NCI-H460 (cell line): ENCODE data around the gene SMIM20. TPM values are rescaled to one million over a fixed set of nuclear protein-coding genes. Genes with fewer than 3 reads are reported as not detected.

Source experiments
- DNase-seq: peaks from one replicate; pipeline ENCODE4 v3.0.0-alpha.2; 2016; ENCODE audit warnings: low read depth; ENCODE audit errors: extremely low read depth
- total RNA-seq: library from RNA; depleted of rRNA; stranded (reverse); fragments of >200 nt; shearing (Covaris generic); gene quantifications from 2 replicates; pipeline ENCODE4 v1.2.3, GENCODE V29; 2014

The SMIM20 gene
- total RNA-seq, 1 experiment from 2014 or later = 77.6 TPM

DNA sequence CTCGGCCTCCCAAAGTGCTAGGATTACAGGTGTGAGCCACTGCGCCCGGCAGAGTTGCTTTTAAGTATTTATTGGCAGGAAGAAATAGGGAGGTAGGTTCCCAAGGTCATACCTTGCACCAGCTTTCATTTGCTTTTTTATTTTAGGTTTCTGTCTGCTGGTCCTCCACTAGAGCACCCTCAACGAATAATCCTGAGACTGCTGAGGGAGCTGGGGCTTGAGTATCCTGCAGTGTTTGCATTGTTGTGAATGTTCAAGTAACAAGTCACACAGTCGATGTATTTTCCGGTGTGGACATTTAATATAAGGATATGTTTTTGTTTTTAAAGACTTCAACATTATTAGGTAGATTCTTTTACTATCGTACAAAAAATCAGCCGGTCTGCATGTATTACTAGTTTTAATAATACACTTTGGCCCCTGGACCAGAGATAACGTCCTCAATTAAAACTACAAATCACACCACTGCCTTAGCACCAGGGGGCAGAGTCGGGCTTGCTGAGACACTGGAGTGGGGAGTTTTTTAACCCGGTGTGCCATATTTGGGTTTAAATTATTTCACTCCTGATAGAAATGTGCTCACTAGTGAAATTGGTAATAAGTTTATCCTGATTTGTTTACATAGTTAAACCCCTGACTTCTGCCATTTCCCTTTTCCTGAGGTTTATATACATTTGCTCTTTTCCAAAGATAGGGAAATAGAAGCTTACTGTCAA, 11.6 kb downstream of the SMIM20 start:
- DNase-seq = no peak

GRCh38 chr4:25926462-25926861, 12.4 kb downstream of the SMIM20 start:
- DNase-seq = no peak

DNA sequence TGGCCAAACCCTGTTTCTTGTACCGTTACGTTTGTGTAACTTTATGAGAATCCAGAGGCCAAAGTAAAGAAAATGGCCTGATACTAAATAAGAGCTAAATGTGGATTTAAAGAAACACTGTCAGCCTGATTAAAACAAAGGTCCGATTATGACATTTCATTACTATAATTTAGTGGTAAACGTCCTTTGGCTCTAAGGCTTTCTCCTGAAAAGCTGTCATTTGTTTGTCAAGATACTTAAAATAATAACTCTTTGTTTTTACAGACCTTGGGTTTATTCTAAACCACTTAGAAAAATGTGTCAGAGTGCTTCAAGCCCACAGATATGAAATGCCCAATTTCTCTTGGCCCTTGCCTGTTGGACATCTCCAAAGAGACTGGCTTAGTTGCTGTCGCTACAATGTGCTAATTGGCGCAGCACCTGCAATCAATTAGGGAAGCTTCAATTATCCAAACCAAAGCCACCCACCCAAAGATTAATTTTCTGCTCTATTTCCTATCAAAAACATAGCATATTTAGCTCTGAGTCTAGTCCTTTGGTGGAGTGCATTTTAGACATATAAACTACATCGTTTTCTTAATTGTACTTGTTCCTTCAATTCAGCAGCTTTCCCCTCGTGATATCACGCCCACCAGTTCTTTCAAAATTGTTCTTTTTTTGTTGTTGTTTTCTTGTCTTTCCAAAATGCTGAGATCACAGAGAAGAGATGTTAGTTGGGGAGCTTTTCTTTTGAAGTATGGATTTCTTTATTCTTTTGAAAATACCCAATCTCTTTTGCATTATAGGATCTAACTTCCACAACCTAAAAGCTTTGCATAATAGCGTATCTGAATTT, 13.6 kb downstream of the SMIM20 start:
- no peak for DNase-seq

DNA sequence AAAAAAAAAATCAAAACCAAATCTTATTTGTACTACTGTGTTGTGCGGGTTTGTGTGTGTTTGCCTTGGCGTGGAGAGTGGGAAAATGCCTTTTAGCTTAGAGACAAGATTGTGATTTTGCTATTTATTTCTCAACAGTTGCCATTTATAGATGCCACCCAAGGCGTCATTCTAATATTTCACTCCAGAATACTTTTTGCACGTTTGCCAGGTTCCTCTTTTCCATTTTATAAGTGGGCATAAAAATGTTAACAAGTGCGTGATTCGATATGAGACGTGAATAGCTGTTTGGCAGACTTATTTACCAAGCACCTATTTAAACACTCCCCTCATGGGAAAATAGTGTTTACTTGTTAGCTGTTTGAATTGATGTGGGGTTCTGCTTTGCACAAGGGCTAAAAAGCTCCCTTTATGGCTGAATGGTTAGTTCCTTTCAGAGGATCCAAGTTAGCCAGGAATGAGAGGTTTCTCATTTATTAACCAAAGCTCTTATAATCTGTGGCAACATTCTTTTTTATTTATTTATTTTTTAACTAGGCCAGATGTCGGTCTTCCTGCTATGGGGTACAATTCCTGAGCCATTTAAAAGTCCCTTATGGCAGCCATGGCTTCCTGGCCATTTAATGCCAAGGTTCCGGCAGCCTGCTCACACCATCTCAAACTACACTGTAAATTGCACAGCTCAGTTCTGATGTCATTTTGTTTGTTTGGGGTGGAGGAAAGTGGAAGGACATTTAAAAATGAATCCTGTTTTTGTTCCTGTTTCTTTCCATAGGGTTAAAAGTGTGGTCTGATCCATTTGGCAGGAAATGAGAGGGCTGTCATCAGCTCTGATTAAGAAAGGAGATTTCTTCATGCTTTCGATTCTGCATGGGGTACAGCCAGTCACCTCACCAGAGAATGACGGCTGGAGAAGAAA, 14.6 kb downstream of the SMIM20 start:
- no peak for DNase-seq

DNA sequence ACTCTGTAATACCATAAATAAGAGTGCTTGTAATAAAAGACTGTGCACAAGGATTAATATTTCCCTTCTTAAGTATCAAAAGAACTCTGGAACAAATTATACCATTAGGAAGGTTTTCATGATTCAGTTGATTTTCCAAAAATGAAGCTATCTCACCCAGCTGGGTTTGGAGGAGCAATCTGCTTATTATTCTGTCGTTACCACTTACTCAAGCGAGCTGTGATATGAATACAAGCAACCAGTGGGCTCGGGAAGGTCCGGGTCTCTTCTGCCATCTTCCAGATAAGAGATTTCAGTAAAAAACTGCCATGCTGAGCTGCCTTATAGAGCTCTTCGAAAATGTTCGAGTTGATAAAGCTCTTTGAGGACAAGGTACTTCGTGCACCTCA, 15.3 kb downstream of the SMIM20 start:
- DNase-seq = no peak

DNA sequence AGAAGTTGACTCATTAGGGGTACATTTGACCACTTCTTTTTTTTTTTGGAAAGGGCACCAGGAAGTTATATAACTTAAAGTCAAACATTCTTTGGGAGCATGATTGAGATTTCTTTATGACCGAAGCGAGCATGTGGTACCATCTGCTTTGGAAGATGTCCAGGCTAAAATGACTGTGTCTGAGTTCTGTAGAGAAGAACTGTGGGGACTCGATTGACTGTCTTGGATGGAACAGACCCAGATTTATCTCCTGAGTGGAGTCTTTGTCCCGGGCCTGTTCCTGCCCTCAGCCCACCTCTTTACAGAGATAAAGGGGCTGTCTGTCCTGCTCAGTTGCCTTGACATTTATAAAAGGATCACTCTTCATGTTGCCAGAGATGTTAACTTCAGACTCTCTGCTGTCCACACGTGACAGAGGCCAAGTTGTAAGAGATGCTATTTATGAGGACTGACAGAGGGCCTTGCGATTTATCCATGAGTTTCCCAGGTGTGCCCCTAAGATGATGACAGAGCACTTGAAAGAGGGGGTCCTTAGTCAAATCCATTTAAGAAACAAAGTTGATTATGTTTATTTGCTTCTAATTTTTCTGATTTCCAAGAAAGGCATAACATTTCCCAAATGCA, 16.8 kb downstream of the SMIM20 start:
- no peak for DNase-seq

DNA sequence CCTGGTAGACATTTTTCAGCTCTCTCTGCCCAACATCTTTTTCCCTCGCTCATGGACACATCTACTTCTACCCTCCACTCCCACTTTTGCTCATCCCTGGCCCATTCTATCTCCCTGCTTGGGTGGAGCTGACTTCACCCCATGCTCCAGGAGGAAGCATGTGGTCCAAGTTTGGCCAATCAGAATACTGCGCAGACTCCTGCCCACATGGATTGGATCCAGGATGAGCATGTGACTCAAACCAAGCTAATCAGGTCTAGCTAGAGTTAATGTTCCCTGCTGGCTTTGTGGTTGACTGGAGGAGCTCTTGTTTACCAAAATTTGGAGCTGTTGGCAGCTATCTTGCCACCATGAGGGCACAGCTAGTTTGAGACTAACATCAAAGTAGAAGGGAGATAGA, 22.7 kb downstream of the SMIM20 start:
- DNase-seq = no peak

DNA sequence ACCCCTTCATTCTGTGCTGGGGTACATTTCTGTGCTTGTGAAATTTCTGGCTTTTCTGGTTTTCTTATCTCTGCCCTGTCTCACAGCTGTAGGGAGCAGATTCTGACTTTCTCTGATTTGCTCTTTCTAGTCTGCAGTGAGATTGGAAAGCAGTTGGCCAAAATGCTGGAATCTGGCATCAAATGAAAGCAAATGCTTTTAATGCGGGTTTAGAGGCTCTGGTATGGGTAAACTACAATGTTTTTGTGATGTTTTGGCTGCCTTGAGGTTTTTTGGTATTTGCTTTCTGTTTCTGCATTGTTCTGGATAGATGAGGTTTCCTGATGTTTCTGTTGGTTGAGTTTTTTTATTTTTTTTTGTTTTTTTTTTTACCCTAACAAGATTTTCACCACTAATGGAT, 23.8 kb downstream of the SMIM20 start:
- no peak for DNase-seq

DNA sequence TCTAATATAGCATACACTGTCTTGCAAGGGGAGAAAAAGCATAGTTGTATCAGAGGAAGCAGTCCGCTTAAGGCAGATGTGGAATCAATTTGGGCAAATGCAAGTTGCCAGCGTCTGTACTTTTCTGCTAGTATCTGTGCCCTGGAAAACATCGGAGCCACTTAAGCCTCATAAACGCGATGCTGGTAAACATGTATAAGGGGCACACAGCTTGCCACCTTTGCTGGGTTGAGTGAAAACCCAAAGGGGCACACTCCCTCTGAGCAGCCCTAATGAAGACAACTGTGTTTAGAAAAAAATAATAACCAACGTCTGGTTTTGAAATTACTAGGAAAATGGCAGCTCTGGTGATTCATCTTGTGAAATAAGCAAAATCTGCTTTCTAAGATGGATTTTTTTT, 24.3 kb downstream of the SMIM20 start:
- no peak for DNase-seq

- no peak for DNase-seq
Observed at GRCh38 chr4:25938787-25939186, 24.8 kb downstream of the SMIM20 start.

GRCh38 chr4:25939330-25939729, 25.3 kb downstream of the SMIM20 start:
- DNase-seq = no peak

DNA sequence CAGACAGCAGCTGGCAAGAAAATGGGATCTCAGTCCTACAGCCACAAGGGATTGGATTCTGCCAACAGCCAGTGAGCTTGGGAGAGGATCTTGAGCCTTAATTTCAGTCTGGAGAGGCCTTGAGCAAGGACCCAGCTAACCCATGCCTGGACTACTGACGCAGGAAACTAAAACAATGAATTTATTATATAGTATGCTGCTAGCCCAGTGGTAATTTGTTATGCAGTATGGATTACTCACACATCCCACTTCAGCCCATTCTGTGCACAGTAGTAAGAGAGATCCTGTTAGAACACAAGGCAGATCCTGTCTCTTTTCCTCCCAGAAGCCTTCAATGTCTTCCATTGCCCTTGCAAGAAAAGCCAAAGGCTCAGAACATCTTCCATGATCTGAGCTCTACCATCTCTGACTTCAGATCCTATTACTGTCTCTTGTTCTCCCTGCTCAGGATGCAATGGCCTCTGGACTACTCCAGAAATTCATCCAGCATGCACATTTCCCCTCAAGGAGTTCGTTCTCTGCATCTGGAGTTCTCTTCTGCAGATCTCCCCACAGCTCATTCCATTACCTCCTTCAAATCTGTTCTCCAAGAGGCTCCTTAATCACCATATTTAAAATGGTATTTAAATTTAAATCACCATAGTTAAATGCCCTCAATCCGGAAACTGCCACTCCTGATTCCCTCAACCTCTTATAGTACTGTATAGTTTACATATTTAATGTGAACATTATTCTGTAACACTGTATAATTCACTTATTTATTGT, 27.6 kb downstream of the SMIM20 start:
- no peak for DNase-seq

GRCh38 chr4:25943312-25943711, 29.3 kb downstream of the SMIM20 start:
- no peak for DNase-seq

DNA sequence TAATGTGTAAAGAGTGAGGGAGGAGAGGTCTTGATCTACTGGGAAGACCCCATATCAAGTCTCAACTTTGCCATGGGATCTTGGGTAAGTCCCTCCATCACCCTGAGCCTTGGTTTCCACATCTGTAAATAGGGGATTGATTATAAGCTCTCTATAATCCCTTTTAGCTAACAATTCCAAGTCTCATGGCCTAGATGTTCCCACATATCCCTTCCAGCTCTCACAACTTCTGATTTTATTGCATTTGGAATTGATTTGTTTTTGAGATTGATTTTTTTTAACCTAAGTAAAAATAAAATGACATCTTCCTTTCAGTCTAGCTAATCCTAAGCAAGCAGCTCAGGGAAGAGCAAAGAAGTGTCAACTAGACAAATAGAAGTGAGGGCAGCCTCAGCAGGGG, 29.8 kb downstream of the SMIM20 start:
- no peak for DNase-seq

DNA sequence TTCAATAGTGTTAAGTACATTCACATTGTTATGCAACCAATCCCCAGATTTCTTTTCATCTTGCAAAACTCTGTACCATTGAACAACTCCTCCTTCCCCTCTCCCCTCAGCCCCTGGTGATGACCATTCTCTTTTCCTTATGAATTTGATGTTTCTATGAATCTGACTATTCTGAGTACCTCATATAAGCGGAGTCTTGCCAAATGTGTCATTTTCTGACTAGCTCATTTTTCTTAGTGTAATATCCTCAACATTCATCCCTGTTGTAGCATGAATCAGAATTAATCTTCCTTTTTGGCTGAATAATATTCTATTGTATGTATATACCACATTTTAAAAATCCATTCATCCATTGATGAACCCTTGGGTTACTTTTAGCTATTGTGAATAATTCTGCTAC, 34.0 kb downstream of the SMIM20 start:
- no peak for DNase-seq

GRCh38 chr4:25949173-25949748, 35.2 kb downstream of the SMIM20 start:
- no peak for DNase-seq

DNA sequence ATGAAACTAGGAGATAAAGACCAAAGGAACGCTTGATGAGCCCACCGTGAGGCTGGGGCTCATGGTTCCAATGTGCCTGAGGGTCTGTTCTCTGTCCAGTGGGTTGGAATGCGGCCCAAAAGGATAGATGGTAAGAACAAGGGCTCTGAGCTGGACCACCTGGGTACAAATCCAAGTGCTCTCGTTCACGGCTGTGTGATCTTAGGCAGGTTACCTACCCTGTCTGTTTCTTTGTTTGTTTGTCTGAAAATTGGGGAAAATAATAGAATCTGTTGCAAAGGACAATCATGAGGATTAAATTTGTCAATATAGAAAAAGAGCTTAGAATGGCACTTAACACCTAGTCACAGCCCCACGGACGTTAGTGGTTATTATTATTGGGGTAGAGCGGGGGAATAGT, 36.0 kb downstream of the SMIM20 start:
- no peak for DNase-seq

- DNase-seq = no peak
Observed at GRCh38 chr4:25950461-25951389, 36.7 kb downstream of the SMIM20 start.
